Vagina (tissue), 2 donors: ENCODE data around the gene ARHGAP24.

Source experiments
- POLR2A ChIP-seq, 2 donors: fragments of 450-650 bp; IDR thresholded peaks; one replicate each; pipeline ENCODE4 v1.6.1; 2017; ENCODE audit warnings: antibody characterized with exemption in 2 of 2, mild to moderate bottlenecking in 2 of 2, moderate library complexity in 2 of 2
- TF ChIP-seq, protein P1 (sequence below), 3 experiments: fragments of 450-650 bp in 2 of 3; fragments of 200-600 bp in 1 of 3; sonication (generic) in 1 of 3; IDR thresholded peaks; one replicate each; pipeline ENCODE4 v1.5.1; 2017 to 2019; ENCODE audit warnings: antibody characterized with exemption in 3 of 3, mild to moderate bottlenecking in 2 of 3, moderate library complexity in 2 of 3

DNA sequence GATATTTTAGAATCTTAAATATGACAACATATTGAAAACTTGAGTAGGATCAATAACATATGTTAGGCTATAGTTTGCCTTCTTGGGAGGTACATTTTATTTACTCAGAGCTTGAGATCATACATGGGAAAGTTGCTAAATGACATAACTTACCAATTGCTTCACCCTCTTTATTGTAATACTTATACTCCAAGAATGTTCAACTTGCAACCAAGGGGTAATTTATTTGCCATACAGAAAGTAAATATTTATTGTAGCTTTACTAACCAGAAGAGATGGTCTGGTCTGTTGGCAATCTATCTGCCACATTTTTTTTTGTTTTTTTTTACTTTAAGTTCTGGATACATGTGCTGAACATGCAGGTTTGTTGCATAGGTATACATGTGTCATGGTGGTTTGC lies 426.6 kb downstream of the ARHGAP24 start:
- TF ChIP-seq, protein P1, sequence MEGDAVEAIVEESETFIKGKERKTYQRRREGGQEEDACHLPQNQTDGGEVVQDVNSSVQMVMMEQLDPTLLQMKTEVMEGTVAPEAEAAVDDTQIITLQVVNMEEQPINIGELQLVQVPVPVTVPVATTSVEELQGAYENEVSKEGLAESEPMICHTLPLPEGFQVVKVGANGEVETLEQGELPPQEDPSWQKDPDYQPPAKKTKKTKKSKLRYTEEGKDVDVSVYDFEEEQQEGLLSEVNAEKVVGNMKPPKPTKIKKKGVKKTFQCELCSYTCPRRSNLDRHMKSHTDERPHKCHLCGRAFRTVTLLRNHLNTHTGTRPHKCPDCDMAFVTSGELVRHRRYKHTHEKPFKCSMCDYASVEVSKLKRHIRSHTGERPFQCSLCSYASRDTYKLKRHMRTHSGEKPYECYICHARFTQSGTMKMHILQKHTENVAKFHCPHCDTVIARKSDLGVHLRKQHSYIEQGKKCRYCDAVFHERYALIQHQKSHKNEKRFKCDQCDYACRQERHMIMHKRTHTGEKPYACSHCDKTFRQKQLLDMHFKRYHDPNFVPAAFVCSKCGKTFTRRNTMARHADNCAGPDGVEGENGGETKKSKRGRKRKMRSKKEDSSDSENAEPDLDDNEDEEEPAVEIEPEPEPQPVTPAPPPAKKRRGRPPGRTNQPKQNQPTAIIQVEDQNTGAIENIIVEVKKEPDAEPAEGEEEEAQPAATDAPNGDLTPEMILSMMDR (IDR thresholded peaks at IDR 0.05): no peak
- no peak for TF ChIP-seq POLR2A (IDR thresholded peaks at IDR 0.05)
